HG03066 (cell line): ENCODE results near the gene ARHGEF1.
"Not testable (repeated sequence)": the region's sequence is repeated elsewhere in the genome, so short reads cannot be mapped to it uniquely, and the experiment has no call there.

ENCODE experiments used
- ATAC-seq: cut with Tn5 transposase; IDR thresholded peaks from one replicate; pipeline ENCODE4 v1.9.1; 2021; ENCODE audit warnings: low read depth; ENCODE audit not compliant: unreplicated experiment

Gene ARHGEF1

DNA sequence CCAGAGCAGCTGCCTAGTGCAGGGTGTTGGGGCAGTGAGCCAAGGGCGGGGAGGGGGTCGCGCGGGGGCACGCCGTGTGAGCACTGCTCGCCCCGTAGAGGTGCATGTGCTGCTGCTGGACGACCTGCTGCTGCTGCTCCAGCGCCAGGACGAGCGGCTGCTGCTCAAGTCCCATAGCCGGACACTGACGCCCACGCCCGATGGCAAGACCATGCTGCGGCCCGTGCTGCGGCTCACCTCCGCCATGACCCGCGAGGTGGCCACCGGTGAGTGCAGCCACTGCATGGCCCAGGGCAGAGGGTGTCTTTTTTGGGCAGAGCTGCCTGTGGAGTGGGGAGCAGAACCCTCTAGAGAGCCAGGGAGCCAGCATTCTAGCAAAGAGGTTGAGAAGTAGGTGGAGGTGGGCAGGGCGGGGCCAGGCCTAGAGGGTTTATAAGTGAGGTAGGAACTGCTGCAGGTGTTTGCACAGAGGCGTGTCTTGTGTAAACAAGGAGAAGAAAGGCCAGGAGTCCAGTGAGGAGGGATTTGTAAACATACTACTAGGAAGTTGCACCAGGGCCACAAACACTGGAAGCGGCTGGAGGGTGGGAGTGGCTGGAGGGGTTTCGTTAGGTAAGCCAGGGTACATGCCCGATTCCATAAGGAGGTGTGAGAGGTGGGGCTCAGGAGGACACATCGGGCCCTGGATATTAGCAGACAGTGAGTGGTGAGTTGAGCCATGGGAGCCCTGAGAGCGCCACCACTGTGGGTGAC is 21.3 kb downstream of the ARHGEF1 start:
- ATAC-seq: no peak

DNA sequence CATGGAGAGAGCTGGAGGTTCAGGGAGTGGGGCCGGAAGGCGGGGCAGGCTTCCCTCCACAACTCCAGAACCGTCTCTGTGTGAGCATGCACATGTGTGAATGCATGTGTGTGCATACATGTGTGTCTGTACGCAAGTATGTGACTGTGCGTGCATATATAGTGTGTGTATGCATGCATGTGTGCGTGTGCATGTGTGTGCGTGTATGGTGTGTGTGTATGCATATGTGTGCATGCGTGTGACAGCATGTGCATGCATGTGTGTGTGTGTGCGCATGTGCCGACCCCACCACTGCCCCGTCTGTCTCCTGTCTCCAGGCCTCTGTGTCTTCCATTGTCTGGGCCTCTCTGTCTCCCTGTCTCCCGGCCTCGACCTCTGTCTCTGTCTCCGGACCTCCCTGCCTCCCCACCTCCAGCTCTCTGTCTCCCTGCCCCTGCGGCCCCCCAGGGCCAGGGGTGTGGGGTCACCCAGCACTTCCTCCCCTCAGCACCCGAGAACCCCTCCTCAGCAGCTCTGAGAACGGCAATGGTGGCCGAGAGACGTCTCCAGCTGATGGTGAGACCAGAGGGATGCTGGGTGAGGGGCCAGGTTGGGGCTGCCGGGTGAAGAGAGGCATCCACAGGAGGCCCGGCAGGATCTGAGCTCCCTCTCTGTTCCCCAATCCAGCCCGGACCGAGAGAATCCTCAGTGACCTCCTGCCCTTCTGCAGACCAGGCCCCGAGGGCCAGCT is 22.5 kb downstream of the ARHGEF1 start:
- ATAC-seq: no peak

DNA sequence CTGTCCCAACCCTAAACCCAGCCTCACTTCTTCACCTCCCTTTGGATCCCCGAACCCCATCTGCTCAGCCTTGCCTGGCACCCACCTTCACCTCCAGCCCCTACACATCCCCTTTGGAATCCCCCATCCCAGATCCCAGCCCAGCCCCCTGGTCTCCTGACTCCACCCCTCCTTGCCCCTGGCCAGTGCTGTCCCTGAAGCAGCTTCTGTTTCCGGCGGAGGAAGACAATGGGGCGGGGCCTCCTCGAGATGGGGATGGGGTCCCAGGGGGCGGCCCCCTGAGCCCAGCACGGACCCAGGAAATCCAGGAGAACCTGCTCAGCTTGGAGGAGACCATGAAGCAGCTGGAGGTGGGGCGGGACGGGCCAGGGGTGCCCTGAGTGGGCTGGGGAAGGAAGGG is 23.3 kb downstream of the ARHGEF1 start:
- ATAC-seq: no peak

DNA sequence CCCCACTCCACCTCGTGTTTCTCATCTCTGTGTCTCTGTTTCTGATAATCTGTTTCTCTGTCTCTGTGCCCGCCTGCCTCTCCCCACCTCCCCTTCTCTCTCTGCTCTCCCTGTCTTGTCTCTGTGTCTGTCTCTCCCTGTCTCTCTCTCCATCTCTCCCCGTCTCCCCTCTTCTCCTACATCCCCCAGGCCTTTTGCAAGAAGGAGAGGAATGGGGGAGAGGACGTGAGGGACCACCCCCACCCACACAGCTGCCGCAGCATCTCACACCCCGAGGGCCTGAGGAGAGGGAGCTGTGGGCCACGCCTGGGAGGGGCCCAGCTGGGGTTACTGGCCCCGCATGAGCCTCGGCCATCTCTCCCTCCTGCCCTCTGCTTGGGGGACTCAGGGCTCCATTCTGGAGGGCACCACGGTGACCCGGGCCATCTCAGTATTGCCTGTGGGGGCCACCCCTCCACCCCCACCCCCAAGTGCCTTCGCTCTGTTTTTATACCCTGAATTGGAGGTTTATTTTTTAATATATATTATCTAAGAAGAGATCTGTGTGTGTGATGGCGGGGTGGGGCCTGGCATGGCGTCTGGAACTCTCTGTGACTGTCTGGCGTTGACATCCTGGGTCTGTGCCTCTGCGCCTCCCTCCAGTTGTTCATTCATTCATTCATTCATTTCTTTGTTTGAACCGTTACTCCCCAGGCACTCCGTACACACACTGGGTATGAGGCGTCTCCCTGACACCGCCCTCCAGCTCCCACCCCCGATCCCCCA is 24.1 kb downstream of the ARHGEF1 start:
- ATAC-seq: no peak

DNA sequence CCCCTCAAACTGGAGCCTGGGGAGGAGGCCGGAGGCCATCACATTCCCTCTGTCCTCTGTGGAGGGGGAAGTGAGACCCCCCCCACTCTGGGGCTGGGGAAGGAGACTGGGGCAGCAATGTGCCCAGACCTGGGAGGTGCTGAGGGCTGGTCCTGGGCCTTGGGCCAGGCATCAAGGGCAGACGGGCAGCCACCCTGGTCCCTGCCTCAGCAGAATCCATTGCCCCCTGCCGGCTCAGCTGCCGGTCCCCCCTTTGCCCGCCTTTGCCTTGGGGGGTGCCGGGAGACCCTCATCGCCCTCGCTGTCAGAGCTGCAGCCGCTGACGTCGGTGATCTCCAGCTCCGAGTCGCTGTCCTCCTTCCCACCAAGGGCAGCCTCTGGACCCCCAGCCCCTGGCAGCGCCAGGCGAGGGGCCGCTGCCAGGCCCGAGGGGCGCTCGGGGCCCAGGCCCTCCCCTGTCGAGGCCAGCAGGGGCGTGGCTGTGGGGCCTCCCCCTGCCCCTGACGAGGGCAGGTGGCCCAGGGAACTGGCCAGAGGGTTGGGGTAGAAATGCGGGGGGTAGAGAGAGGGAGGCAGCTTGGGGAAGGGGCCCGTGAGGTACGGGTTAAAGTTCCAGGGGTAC is 25.1 kb downstream of the ARHGEF1 start:
- ATAC-seq: no peak

DNA sequence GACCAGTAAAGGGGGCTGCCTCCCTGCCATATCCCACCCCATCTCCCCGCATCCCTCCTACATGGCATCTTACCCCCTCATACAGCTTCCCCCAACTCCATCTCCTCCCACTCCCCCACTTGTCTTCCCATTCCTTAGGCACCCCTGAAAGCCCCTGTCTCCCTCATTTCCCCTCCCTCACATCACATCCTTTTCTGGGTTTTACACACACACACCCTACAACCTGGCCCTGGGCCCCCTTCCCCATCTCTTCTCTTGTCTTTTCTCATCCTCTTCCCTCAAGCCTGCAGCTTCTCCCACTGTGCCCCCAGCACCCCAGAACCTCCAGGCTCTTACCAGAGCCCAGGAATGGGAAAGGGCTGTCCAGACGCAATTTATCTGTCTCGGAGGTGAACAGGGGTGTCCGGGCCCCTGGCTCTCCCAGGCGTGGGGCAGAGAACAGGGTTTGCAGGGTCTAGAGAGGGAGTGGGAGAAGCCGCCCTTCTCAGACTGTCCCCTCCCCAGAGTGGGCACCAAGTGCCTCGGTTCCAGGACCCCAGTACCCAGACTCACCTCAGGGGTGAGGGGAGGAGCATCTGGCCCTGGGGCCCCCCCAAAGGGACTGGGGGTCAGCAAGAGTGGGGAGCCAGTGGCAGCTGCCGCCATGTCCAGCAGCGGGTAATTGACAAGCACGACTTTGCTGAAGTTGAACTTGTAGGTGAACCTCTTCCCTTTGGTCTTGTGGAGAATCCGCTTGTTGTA is 25.9 kb downstream of the ARHGEF1 start:
- ATAC-seq: no peak

DNA sequence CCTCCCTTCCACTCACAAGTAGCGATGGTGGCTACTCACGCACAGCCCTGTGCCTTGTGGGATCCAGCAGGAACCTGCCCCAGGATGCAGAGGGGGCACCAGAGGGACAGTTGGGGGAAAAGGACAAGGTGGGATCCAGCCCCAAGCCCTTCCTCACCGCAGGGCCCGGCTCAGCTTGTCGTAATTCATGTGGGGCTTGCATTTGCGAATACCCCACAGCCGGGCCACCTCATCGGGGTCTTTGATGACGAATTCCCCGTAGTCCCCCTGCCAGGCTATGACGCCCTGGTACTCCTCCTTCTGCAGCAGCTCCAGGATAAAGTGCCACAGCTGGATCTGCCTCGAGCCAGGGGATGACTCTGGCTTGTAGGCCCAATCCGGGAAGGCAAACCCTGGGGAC is 26.7 kb downstream of the ARHGEF1 start:
- ATAC-seq: no peak

DNA sequence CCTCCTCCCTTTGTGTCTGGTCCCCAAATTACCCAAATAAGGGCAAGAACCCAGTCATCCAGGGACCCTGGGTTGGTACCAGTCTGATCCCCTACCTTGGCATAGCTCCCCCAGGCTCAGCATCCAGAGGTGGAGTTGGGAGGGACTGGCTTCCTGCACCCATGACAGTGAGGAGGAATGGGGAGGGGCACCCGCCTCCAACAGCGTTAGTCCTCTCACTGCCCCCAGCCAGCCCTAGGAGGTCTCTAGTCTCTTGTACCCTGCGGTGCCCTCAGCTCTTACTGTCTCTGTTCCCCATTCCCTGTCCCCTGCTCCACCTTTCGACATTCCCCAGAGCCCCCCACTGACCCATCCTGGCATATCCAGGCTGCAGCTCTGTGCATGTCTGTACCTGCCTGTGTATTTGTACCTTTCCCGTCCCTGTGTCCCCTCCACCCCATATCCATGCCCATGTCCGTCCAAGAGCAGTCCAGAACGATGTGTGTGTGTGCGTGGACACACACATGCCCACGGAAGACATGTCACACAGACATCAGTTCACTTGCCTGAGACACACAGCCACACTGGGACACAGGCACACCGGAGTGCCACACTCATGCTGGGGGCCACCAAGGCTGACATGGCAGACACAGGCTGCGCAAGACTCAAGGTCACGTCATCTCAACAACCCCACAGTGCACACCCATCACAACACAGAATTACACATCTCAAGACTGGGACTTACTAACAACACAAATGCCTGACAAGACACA is 27.4 kb downstream of the ARHGEF1 start:
- no peak for ATAC-seq

DNA sequence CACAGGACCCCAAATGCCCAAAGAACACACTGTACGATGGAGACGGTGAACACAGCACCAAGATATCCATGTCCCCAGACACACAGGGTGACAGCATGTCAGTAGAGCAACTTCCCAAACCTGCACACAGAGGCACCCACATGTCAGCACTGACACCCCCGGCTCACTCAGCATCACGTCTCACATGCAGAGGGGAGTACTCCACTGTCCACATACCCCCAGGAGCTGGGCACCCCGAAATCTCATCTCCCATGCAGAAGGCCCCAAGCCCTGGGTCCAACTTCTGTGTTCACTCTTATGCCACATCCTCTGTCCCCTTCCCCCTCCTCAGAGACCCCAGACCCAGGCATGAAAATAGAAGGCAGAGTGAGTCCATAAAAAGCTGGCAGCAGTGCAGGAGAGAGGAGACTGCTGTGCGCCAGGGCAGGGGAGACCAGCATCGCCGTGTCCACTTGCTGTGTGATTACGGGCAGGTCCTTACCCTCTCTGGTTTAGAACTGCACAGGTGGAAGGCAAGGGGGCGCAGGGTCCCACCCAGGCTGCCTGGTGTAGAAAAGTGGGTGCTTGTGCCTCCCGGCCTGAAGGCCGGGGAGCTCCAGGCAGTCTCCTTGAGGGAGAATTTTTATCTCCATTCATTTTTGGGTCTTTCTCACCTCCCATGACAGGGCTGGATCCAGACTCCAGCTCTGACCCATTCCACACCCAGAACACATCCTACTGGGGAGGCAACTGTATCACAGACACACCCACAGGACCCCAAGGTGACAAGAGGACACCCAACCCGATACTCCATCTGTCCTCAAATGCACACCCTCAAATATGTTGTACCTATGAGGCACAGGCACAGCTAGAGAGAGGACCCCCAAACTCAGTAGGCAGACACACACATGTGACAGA is 28.3 kb downstream of the ARHGEF1 start:
- ATAC-seq: no peak

DNA sequence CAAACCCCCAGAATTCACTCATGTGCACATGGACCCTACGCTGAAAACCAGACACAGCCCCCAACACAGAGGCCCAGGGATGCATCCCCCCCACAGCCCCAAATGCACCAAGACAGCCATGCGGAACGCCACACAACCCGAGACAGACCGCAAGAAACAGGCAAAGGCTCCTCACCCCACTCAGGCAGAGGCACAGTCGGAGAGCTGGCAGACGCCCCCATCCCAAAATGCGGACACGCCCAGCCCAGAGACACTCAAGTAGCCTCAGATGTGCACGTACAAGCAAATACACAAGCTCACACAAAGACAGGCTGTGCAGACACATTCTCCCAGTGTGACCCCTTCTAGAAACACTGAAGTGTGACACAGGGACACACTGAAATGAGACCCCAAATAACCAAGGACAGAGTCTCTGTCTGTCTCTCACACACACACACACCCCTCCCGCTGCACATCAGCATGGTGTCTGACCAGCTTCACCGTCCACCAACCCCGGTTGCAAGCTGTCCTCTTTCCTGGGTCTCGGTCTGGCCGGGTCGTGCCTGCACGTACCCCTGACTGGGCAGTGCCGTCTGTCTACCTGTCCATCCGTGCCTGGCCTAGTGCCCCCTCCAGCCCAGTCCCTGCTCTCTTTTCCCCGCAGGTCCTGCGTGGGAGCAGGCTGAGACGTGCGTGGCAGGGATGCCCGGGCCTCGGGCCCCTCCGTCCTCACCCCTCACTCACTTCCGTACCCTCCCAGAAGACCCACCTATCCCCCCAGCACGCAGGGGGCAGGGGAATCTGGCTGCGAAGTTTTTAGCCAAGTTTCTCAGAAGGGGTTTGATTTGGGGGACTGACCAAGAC is 29.1 kb downstream of the ARHGEF1 start:
- ATAC-seq: no peak

DNA sequence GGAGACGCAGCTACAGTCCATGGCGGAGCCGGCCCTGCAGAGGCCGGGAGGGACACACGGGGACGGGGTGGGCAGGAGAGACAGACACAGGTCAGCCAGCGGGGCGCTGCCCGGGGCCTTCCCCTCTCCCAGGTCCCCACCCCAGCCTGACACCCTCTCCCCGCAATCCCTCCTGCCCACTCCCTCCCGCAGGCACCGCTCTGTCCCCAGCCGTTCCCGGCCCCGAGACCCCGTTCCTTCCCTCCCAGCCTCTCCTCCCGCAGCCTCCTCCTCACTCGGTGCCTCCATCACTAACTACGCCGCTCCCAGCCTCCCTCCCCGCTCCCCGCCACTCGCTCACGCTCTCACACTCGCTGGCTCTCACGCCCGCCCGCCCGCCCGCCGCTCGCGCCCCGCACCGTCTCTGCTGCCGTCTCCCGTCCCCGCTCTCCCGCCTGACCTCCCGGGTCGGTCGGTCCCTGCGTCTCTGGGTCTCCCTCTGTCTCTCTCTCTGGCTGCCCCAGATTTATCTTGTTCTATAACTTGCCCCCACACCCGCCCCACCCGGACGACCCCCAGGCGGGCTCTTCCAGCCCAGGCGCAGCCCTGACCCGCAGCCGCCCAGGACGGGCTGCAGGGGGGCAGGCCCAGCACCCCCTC is 30.0 kb downstream of the ARHGEF1 start:
- ATAC-seq: no peak

DNA sequence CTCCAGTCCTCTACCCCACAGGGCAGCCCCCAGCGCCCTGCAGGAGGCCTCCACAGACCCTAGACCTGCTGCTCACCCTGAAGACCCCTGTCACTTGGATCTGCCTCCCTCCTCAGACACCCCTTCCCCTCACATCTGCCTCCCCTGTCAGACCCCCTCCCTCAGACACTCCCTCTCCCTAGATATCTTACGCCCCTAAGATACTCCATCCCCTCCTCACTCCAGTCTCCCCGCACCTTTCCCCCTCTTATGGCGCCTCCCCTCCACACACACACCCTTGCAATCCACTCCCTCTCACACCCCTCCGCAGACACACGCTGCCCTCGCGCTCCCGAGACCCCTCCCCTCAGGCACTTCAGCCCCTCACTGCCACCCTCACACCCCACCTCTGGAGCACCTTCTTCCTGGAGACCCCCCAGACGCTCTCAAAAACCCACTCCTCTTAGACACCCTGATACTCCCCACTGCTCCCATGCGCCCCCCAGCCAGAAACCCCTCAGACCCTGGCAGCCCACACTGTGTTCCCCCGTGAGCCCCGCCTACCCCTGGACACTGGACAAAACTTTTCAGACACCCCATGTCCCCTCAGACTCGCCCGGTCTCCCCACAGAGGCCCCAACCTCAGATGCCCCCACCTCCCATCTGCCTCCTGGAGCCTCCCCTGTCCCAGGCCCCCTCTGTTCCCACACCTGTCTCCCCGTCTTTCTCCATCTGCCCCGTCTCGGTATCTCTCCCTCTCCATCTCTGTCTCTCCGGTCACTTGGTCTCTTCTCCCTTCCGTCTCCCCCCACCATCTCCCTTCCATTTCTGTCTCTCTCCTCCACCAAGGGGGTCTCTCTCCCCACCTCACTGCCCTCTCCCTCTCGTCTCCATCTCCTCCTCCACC is 30.8 kb downstream of the ARHGEF1 start:
- no peak for ATAC-seq

DNA sequence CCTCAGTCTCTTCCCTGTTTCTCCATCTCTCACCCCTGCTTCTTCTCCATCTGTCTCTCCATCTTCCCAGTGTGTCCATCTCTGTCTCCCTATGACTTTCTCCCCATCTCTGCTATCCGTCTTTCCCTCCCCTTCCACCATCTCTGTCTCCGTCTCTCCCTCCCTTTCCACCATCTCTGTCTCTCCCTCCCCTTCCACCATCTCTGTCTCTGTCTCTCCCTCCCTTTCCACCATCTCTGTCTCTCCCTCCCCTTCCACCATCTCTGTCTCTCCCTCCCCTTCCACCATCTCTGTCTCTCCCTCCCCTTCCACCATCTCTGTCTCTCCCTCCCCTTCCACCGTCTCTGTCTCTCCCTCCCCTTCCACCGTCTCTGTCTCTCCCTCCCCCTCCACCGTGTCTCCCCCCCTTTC is 31.4 kb downstream of the ARHGEF1 start:
- not testable (repeated sequence) for ATAC-seq

DNA sequence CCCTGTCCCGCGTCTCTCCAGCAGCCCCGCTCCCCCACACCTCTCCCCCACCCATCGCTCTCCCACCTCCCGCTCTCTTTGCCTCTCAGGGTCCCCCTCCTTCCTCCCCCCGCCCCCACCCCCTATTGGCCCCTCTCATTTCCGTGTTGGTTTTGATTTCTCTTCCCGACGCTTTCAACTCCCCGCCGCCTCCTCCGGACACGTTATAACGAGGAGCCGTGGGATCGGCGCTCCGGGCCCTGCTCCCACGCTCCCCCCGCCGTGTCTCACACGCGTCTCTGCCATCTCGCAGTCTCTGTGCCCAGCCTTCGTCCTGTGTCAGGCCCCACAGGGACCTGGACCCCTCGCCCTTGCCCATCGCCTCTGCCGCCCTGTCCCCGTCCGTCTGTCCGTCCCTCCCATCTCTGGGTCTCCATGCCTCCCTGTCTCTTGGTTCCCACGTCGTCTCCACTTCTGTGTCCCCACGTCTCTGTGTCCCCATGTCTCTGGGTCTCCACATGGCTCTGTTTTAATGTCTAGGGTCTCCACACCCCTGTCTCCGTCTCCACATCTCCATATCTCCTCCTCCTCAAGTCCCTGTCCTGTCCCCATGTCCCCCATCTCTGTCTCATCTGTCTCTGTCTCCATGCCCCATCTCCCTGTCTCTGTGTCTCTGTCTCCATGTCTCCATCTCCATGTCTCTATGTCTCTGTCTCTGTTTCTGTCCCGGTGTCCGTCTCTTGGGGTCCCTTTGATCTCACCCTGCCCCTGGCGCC is 32.2 kb downstream of the ARHGEF1 start:
- ATAC-seq: no peak

DNA sequence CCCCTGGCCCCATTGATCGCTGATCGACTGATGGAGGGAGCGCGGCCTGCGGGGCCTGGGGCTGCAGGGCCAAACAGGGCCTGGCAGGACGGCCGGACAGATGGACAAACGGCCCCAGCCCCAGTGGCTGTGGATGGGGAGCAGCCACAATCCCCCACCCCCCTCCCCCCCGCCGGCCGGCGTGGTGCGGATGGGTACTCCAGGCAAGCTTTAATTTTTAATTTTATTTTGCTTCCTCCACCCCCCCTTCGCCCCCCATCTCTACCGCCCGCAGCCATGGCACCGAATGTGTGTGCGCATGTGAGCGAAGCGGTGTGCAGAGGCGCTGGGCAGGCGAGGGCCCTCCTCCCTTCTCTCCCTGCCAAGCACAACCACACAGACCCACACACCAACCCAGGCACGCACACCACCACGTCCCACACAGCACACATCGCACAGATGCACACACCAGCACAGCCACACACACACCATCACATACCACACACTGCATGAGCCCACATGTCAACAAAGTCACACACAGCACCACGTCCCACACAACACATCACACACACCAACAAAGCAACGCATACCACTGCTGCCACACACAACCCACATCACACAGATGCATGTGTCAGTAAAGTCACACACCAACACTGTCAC is 32.9 kb downstream of the ARHGEF1 start:
- ATAC-seq: no peak
